IPS DF 4.7 (cell line): Measurements from ENCODE around the gene RNF212B.

Experiments used
- DNase-seq: peaks from one replicate; pipeline ENCODE4 v3.0.0-alpha.2; 2013; ENCODE audit warnings: low spot score; ENCODE audit errors: extremely low read depth

The RNF212B gene

GRCh38 chr14:23320584-23321571 is 83.1 kb downstream of the RNF212B start, which contains the start of gene PABPN1:
TSS of gene PABPN1 (plus strand) at chr14:23321457. CDS start at chr14:23321470, 13 bp downstream.
- peak; percentile 100 for DNase-seq

- DNase-seq: no peak
Observed at GRCh38 chr14:23321572-23322547, 84.1 kb downstream of the RNF212B start.
